LNCaP clone FGC (cell line): Measurements from ENCODE around the gene NECTIN3.

Experiments
- DNase-seq: peaks from one replicate; pipeline ENCODE4 v3.0.0-alpha.2; 2011; ENCODE audit warnings: low read depth
- H3K4me3 ChIP-seq: 2 replicates; pipeline ENCODE4 v1.5.1; 2011; ENCODE audit warnings: mild to moderate bottlenecking, low read depth, low read length, control low read depth
- CTCF ChIP-seq: IDR thresholded peaks from 2 replicates; pipeline ENCODE4 v1.5.1; 2012; ENCODE audit warnings: mild to moderate bottlenecking; ENCODE audit not compliant: control insufficient read depth, insufficient read depth; ENCODE audit errors: extremely low read depth

The NECTIN3 gene

GRCh38 chr3:111152496-111152895, 80.9 kb downstream of the NECTIN3 start:
- TF ChIP-seq CTCF: no peak
- no peak overlapping the region for H3K4me3 ChIP-seq
- no peak for DNase-seq

GRCh38 chr3:111156517-111156916, 84.9 kb downstream of the NECTIN3 start:
- DNase-seq: no peak
- TF ChIP-seq CTCF: no peak
- no peak overlapping the region for H3K4me3 ChIP-seq

GRCh38 chr3:111159391-111159790, 87.8 kb downstream of the NECTIN3 start:
- no peak overlapping the region for H3K4me3 ChIP-seq
- TF ChIP-seq CTCF: no peak
- no peak for DNase-seq

- no peak for TF ChIP-seq CTCF
- H3K4me3 ChIP-seq: no peak overlapping the region
- DNase-seq: no peak
Observed at GRCh38 chr3:111164621-111165020, 93.0 kb downstream of the NECTIN3 start.

GRCh38 chr3:111165411-111165810, 93.8 kb downstream of the NECTIN3 start:
- TF ChIP-seq CTCF: no peak
- no peak overlapping the region for H3K4me3 ChIP-seq
- no peak for DNase-seq

- DNase-seq: no peak
- no peak overlapping the region for H3K4me3 ChIP-seq
- no peak for TF ChIP-seq CTCF
Observed at GRCh38 chr3:111173328-111173900, 101.8 kb downstream of the NECTIN3 start.

GRCh38 chr3:111173906-111174305, 102.3 kb downstream of the NECTIN3 start:
- no peak for TF ChIP-seq CTCF
- no peak for DNase-seq
- no peak overlapping the region for H3K4me3 ChIP-seq
